Spleen (tissue), 11 donors: ENCODE data around the gene ARHGEF40. TPM values are rescaled to one million over a fixed set of nuclear protein-coding genes. Genes with fewer than 3 reads are reported as not detected.

Source experiments
- DNase-seq: peaks from one replicate; pipeline ENCODE4 v3.0.0-alpha.2; 2020
- H3K27ac ChIP-seq, 8 donors: fragments of 200-600 bp; sonication (generic) in 7 of 8; 1 replicate in 4 of 8; 2 replicates in 4 of 8; pipeline versions ENCODE4 v1.5.0 to v1.8.0; 2016 to 2021; ENCODE audit warnings: inconsistent platforms in 4 of 8, mild to moderate bottlenecking in 4 of 8, moderate library complexity in 1 of 8
- H3K27me3 ChIP-seq, 7 donors: fragments of 200-600 bp; sonication (generic) in 6 of 7; replicated peaks in 1 of 7; 1 replicate in 4 of 7; 2 replicates in 3 of 7; pipeline versions ENCODE4 v1.5.0 to v1.8.0; 2016 to 2021; ENCODE audit warnings: inconsistent platforms in 3 of 7, mild to moderate bottlenecking in 1 of 7
- H3K36me3 ChIP-seq, 6 donors: fragments of 200-600 bp; sonication (generic) in 5 of 6; 1 replicate in 4 of 6; 2 replicates in 2 of 6; pipeline versions ENCODE4 v1.5.0 to v1.8.0; 2016 to 2021; ENCODE audit warnings: inconsistent platforms in 2 of 6
- H3K4me1 ChIP-seq, 6 donors: fragments of 200-600 bp; sonication (generic) in 5 of 6; 1 replicate in 3 of 6; 2 replicates in 3 of 6; pipeline versions ENCODE4 v1.5.0 to v1.8.0; 2016 to 2021; ENCODE audit warnings: inconsistent platforms in 3 of 6
- H3K4me3 ChIP-seq, 8 donors: fragments of 200-600 bp; sonication (generic) in 7 of 8; 1 replicate in 4 of 8; 2 replicates in 4 of 8; pipeline versions ENCODE4 v1.5.0 to v1.8.0; 2016 to 2021; ENCODE audit warnings: inconsistent platforms in 4 of 8, mild to moderate bottlenecking in 4 of 8, moderate library complexity in 2 of 8
- H3K9me3 ChIP-seq, 8 donors: fragments of 200-600 bp; sonication (generic) in 7 of 8; 1 replicate in 4 of 8; 2 replicates in 4 of 8; pipeline versions ENCODE4 v1.5.0 to v1.8.0; 2016 to 2021; ENCODE audit warnings: inconsistent platforms in 4 of 8
- CTCF ChIP-seq, 11 experiments: fragments of 200-600 bp in 7 of 11; fragments of 450-650 bp in 4 of 11; sonication (generic) in 4 of 11; IDR thresholded peaks in 8 of 11; conservative IDR thresholded peaks in 3 of 11; 1 replicate in 7 of 11; 2 replicates in 4 of 11; pipeline versions ENCODE4 v1.4.0 to v1.8.0; 2016 to 2021; ENCODE audit warnings: antibody characterized with exemption in 11 of 11, inconsistent platforms in 4 of 11, mild to moderate bottlenecking in 1 of 11
- POLR2A ChIP-seq, 3 donors: fragments of 450-650 bp; IDR thresholded peaks; one replicate each; pipeline ENCODE4 v1.5.1; 2017; ENCODE audit warnings: antibody characterized with exemption in 3 of 3, mild to moderate bottlenecking in 1 of 3
- POLR2AphosphoS5 ChIP-seq, 3 donors: sonication (generic); formaldehyde crosslinking; IDR thresholded peaks; one replicate each; pipeline ENCODE4 v1.5.1; 2017; ENCODE audit warnings: antibody characterized with exemption in 3 of 3
- WGBS, 5 donors: extraction: QIAGEN DNeasy Blood & Tissue Kit in 3 of 5; methylation state at CpG; one replicate each; pipeline versions ENCODE4 v1.1.5 to v1.1.7; 2013 to 2018; 5-methylcytosine and 5-hydroxymethylcytosine counted together
- intact Hi-C: fragments of 100-400 bp; cut with DNase I; formaldehyde crosslinking; loops from one replicate; pipeline ENCODE4 v1.15.0; 2023; ENCODE audit warnings: low total_unique reads
- polyA plus RNA-seq, 3 donors: library from polyadenylated mRNA; stranded (reverse); fragments of 200-250 nt; gene quantifications; one replicate each; pipeline ENCODE4 v1.2.1, GENCODE V29; 2013
- total RNA-seq, 7 donors: library from RNA; depleted of rRNA in 3 of 7; stranded (reverse); fragments of >200 nt in 3 of 7; fragmentation: NEBNext Ultra II Directional in 4 of 7; extraction: Animal tissue kit (Norgen Biotek cat#: 25700) in 4 of 7; gene quantifications; one replicate each; pipeline versions ENCODE4 v1.1.0 to v1.2.1, GENCODE V29; 2016 to 2021
- donor health status: healthy with polysubstance abuse.
- donor health status: DM: no; HTN: no; CAD: no; lungs with moderate emphysema.
- donor health status: DM: no; HTN: no; CAD: no.
- donor health status: Bipolar disorder and iron deficiency.
- donor health status: healthy.
- donor health status: DM: no; HTN: no; CAD: no.
- donor health status: DM: yes; HTN: yes; CAD: no.

The ARHGEF40 gene
- total and polyA plus RNA-seq, 10 donors = 9.8 to 151 (median 92.5) TPM

- peaks cover 0 to 21% (median 0%) of the 10 kb centered on the region in 7 donors for H3K27me3 ChIP-seq
- H3K36me3 ChIP-seq = peaks cover 0 to 9% (median 0%) of the 10 kb centered on the region in 6 donors
- H3K9me3 ChIP-seq = no peaks in the 10 kb centered on the region
- TF ChIP-seq POLR2A (IDR thresholded peaks at IDR 0.05) = no peak
- no peak for TF ChIP-seq CTCF (IDR thresholded peaks at IDR 0.05 in 8 of 11, conservative IDR thresholded peaks at IDR 0.05 in 3 of 11)
- no peak for TF ChIP-seq POLR2AphosphoS5 (IDR thresholded peaks at IDR 0.05)
- H3K27ac ChIP-seq = peak overlapping the region in 7 of 8 donors; percentile 51 to 86 (median 75)
- H3K4me3 ChIP-seq = peak overlapping the region in 2 of 8 donors; percentile 51 to 76
- WGBS, 5 donors = 73 to 77% (median 74%) methylated on average over 9 to 10 of the region's 10 CpGs
- DNase-seq = no peak
- H3K4me1 ChIP-seq = peaks cover 14 to 55% (median 31%) of the 10 kb centered on the region in 6 donors
- intact Hi-C loops = no loop called here
These were observed 27.0 kb downstream of the ARHGEF40 start for GRCh38 chr14:21096978-21097635.

DNA sequence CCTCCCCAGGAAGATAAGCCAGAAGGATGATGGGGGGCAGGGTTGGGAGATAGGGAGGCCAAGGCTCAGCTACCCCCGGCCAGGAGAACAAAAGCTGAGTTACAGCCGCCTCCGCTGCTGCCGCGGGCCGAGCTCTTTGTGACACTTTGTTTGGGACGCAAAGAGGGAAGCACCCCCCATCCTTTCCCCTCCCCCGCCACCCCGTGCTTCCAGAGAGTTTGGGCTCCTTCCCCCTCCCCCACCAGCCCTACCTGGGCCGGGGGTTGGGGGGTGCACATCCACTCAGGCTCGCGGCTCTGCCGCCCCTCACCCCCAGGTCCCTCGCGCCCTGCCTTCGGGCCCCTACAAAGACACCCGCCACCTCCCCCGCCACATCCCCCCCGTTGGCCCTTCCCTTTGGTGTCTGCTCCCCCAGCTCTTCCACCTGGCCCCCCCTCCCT lies 27.6 kb downstream of the ARHGEF40 start:
- H3K4me3 ChIP-seq = peak overlapping the region in 7 of 8 donors; percentile 17 to 76 (median 49)
- H3K9me3 ChIP-seq = no peaks in the 10 kb centered on the region
- WGBS, 5 donors = 0 to 16% (median 6%) methylated on average over 8 to 19 of the region's 19 CpGs
- peaks cover 0 to 21% (median 0%) of the 10 kb centered on the region in 7 donors for H3K27me3 ChIP-seq
- peak; percentile 79 for DNase-seq
- H3K4me1 ChIP-seq = peaks cover 12 to 54% (median 27%) of the 10 kb centered on the region in 6 donors
- intact Hi-C loops = no loop called here
- H3K27ac ChIP-seq = peak overlapping the region; percentile 27 to 86 (median 72)
- TF ChIP-seq CTCF (IDR thresholded peaks at IDR 0.05 in 8 of 11, conservative IDR thresholded peaks at IDR 0.05 in 3 of 11) (no peak), POLR2A (IDR thresholded peaks at IDR 0.05) (no peak), POLR2AphosphoS5 (IDR thresholded peaks at IDR 0.05) (no peak)
- H3K36me3 ChIP-seq = peaks cover 0 to 6% (median 0%) of the 10 kb centered on the region in 6 donors

DNA sequence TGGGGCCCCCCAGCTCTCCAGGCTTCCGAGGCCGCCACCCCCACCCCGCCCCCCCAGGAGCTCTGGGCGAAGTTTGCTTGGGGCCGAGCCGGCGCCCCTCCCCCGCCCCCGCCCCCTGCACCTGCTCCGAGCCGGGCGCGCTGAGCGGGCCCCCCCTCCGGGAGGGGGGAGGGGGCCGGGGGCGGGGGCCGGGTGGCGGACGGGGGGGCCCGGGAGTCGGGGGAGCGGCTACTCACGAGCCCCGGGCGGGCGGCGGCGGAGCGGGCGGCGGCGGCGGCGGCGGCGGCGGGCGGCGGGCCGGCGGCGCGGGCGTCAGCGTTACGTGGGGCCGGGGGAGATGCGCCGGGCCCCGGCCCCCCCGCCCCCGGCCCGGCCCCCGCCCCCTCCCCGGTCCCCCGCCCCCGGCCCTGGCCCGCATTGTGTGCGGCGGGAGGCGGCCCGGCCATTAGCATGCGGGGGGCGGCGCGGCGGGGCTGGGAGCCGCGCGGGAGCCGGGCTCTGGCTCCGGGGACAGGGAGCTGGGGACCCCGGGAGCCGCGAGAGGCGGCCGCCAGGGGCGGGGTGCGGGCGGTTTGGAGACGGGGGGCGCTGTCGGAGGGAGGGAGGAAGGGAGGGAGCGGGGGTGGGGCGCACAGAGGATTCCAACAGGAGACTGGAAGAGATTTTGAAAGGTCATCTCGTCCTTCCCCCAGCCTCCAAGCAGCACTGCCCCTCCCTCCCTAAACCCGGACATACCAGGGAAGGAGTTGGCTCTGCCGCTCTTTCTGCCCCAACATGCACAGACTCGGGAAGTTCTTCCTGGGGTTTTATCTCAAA lies 28.2 kb downstream of the ARHGEF40 start, which contains the start of gene ZNF219:
TSS of gene ZNF219 (minus strand) at position 580 of the 816 bp plus-strand sequence. CDS start 5,064 bp downstream, outside the sequence.
- H3K27ac ChIP-seq = peak within 1 kb of the TSS; percentile 51 to 86 (median 78)
- peak in 2 of 11 experiments; percentile 8 to 11 for TF ChIP-seq CTCF (IDR thresholded peaks at IDR 0.05 in 8 of 11, conservative IDR thresholded peaks at IDR 0.05 in 3 of 11)
- TF ChIP-seq POLR2A (IDR thresholded peaks at IDR 0.05) = no peak
- TF ChIP-seq POLR2AphosphoS5 (IDR thresholded peaks at IDR 0.05) = no peak
- no peaks in the 10 kb centered on the region for H3K9me3 ChIP-seq
- H3K4me3 ChIP-seq = peak within 1 kb of the TSS; percentile 23 to 76 (median 47)
- peak; percentile 86 for DNase-seq
- H3K36me3 ChIP-seq = no peaks in the 10 kb centered on the region
- H3K4me1 ChIP-seq = peaks cover 10 to 55% (median 27%) of the 10 kb centered on the region in 6 donors
- H3K27me3 ChIP-seq = peaks cover 0 to 21% (median 0%) of the 10 kb centered on the region in 7 donors
- WGBS, 5 donors = 0 to 2% (median 1%) methylated on average over 5 to 79 of the region's 90 CpGs
- intact Hi-C loops = no loop called here
